ENCODE results near the gene DAZAP1.

- TF ChIP-seq L3MBTL2 (conservative IDR thresholded peaks at IDR 0.05) (no peak), SUZ12 (IDR thresholded peaks at IDR 0.05) (no peak), FOXK2 (IDR thresholded peaks at IDR 0.05) (no peak), LEF1 (IDR thresholded peaks at IDR 0.05; ENCODE audit: borderline replicate concordance) (no peak)
These were observed 20.3 kb upstream of the DAZAP1 start for GRCh38 chr19:1386945-1387683.

Measured in HEK293T (cell line).